HG03342 (cell line): ENCODE results near the gene CPA5.

Experiments
- ATAC-seq: cut with Tn5 transposase; IDR thresholded peaks from one replicate; pipeline ENCODE4 v1.9.1; 2021; ENCODE audit warnings: mild to moderate bottlenecking, moderate library complexity; ENCODE audit not compliant: unreplicated experiment

Gene CPA5

GRCh38 chr7:130356876-130357611, 12.4 kb downstream of the CPA5 start:
- ATAC-seq = no peak

- no peak for ATAC-seq
These were observed 13.9 kb downstream of the CPA5 start for GRCh38 chr7:130358471-130358870.

- ATAC-seq = no peak
These were observed 14.8 kb downstream of the CPA5 start for GRCh38 chr7:130359276-130359857.

- no peak for ATAC-seq
These were observed 15.9 kb downstream of the CPA5 start for GRCh38 chr7:130360518-130360917.

GRCh38 chr7:130361681-130362080, 17.1 kb downstream of the CPA5 start:
- no peak for ATAC-seq

GRCh38 chr7:130362251-130362816, 17.7 kb downstream of the CPA5 start:
- no peak for ATAC-seq

GRCh38 chr7:130363026-130363847, 18.6 kb downstream of the CPA5 start:
- no peak for ATAC-seq

- no peak for ATAC-seq
These were observed 19.8 kb downstream of the CPA5 start for GRCh38 chr7:130364451-130364850.

- no peak for ATAC-seq
These were observed 20.5 kb downstream of the CPA5 start for GRCh38 chr7:130365088-130365487.

- peak; percentile 78 for ATAC-seq
These were observed 21.2 kb downstream of the CPA5 start for GRCh38 chr7:130365511-130366441.

GRCh38 chr7:130366564-130366963, 21.9 kb downstream of the CPA5 start:
- no peak for ATAC-seq

GRCh38 chr7:130367088-130367755, 22.6 kb downstream of the CPA5 start:
- ATAC-seq = no peak

GRCh38 chr7:130367836-130368746, 23.5 kb downstream of the CPA5 start:
- ATAC-seq = no peak

- ATAC-seq = no peak
These were observed 24.6 kb downstream of the CPA5 start for GRCh38 chr7:130369110-130369711.

GRCh38 chr7:130369831-130370550, 25.4 kb downstream of the CPA5 start:
- no peak for ATAC-seq

GRCh38 chr7:130371046-130371445, 26.4 kb downstream of the CPA5 start:
- no peak for ATAC-seq

- no peak for ATAC-seq
These were observed 28.0 kb downstream of the CPA5 start for GRCh38 chr7:130372402-130373165.
